Right atrium auricular region (tissue), 2 donors: Measurements from ENCODE around the gene OR10H2. TPM values are rescaled to one million over a fixed set of nuclear protein-coding genes. Genes with fewer than 3 reads are reported as not detected.

Experiments used
- DNase-seq: peaks from one replicate; pipeline ENCODE4 v3.0.0-alpha.2; 2019; ENCODE audit warnings: low spot score
- H3K27ac ChIP-seq, 2 donors: fragments of 200-600 bp; sonication (generic); 1 replicate in 1 of 2; 2 replicates in 1 of 2; pipeline ENCODE4 v1.5.1; 2016 to 2019
- H3K27me3 ChIP-seq, 2 donors: fragments of 200-600 bp; sonication (generic); one replicate each; pipeline versions ENCODE4 v1.5.1 to v1.6.0; 2017 to 2019
- H3K36me3 ChIP-seq: fragments of 200-600 bp; sonication (generic); one replicate; pipeline ENCODE4 v1.5.1; 2016
- H3K4me1 ChIP-seq, 2 donors: fragments of 200-600 bp; sonication (generic); one replicate each; pipeline versions ENCODE4 v1.5.1 to v1.6.0; 2017 to 2019
- H3K4me3 ChIP-seq, 2 donors: fragments of 200-600 bp; sonication (generic); 1 replicate in 1 of 2; 2 replicates in 1 of 2; pipeline ENCODE4 v1.5.1; 2017 to 2019; ENCODE audit warnings: mild to moderate bottlenecking in 1 of 2, moderate library complexity in 1 of 2
- H3K9me3 ChIP-seq, 2 donors: fragments of 200-600 bp; sonication (generic); one replicate each; pipeline ENCODE4 v1.5.1; 2019
- CTCF ChIP-seq, 2 donors: fragments of 200-600 bp; sonication (generic); IDR thresholded peaks; one replicate each; pipeline ENCODE4 v1.5.1; 2019; ENCODE audit warnings: antibody characterized with exemption in 2 of 2
- total RNA-seq, 2 donors: library from RNA; depleted of rRNA; stranded (reverse); fragments of >200 nt; gene quantifications; one replicate each; pipeline ENCODE4 v1.1.0, GENCODE V29; 2016

Gene OR10H2
- total RNA-seq, 2 donors from 2014 or later = not detected

DNA sequence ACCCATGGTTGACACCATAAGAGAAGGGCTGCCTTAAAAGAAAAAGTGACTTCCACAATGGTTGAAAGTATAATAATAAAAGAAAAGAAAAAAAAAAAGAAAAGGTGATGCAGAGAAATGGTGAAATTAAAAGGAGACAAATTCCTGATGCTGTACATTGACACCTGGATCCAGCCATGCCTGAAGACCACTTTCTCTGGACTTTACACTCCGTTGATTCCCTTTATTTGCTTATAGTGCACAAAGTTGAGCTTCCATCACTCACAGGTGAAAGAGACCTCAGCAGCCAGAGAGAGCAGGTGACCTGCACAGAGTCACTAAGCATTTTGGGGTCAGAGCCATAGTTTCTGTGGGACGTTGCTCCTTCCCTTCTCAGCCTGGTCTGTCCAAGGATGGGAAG is 47.4 kb downstream of the OR10H2 start:
- Histone ChIP-seq H3K27ac (no peak overlapping the region), H3K4me1 (peaks cover 0 to 9% of the 10 kb centered on the region in 2 donors), H3K9me3 (no peaks in the 10 kb centered on the region), H3K27me3 (no peaks in the 10 kb centered on the region), H3K36me3 (no peaks in the 10 kb centered on the region), H3K4me3 (no peak overlapping the region)
- DNase-seq = no peak
- TF ChIP-seq CTCF (IDR thresholded peaks at IDR 0.05) = no peak

DNA sequence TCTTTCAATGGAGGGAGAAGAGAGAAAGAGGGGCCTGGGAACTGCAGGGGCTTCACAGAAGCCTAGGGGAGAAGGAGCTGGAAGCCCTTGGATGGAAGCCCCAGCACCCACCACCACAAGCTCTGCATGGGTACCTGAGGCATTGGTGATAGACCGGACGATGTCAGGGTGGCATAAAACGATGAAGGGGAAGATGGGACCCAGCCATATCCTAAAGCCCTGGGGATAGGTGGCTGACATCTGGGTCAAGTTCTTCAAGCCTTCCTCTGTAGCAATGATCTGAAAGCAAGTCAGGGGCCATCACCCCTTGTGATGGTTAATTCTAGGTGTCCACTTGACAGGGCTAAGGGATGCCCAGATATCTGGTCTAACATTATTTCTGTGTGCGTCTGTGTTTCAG is 48.4 kb downstream of the OR10H2 start:
- no peak overlapping the region for H3K27ac ChIP-seq
- H3K27me3 ChIP-seq = no peaks in the 10 kb centered on the region
- H3K9me3 ChIP-seq = no peaks in the 10 kb centered on the region
- H3K36me3 ChIP-seq = no peaks in the 10 kb centered on the region
- H3K4me1 ChIP-seq = peaks cover 0 to 16% of the 10 kb centered on the region in 2 donors
- H3K4me3 ChIP-seq = no peak overlapping the region
- no peak for TF ChIP-seq CTCF (IDR thresholded peaks at IDR 0.05)
- no peak for DNase-seq

DNA sequence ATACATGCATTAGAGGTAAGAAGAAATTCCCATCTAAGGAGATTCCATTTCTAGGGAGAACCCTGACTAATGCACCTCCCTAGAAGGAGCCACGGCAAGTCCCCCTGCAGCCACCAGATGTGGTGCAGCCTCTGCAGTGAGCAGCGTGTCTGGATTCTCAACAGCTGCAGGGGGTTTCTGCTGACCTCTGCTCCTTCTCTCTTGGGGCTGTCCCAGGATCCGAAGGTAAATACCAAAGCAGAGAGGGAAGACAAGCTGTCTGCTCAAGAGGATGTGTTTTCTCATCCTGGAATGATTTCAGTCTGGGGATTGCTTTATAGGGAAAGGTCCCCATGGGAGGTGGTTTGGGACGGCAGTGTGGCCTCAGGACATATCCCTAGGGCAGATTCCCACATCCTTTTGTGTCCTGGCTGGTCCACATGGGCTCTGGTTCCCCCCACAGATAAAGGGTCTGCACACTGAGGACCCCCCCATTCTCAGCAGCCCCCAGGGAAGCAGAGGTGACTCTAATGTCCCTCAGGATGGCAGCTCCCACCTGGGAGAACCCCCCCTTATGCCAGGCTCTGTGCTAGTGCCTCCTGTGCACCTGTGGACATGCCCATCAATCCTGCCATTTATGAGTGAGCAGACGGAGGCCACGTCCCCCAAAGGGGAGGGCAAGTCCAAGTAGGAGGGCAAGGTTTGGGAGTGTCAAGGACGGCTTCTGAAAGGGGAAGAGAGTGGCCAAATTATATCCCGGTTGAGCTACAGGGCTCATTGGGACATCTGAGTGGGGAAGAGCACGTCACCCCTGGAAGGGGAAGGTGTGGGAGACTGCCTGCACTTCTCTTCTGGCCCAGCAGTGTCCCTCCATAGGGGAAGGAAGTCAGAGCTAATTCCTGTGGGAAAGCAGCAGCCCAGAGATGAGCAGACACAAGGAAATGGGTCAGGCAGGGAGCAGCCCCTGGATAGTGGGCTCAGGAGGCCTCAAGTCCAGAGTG is 49.5 kb downstream of the OR10H2 start:
- H3K27me3 ChIP-seq = no peaks in the 10 kb centered on the region
- H3K4me1 ChIP-seq = peaks cover 0 to 16% of the 10 kb centered on the region in 2 donors
- no peak overlapping the region for H3K4me3 ChIP-seq
- H3K9me3 ChIP-seq = no peaks in the 10 kb centered on the region
- no peak for DNase-seq
- no peaks in the 10 kb centered on the region for H3K36me3 ChIP-seq
- no peak for TF ChIP-seq CTCF (IDR thresholded peaks at IDR 0.05)
- H3K27ac ChIP-seq = no peak overlapping the region

Other genes with a start within 250 kb of the OR10H2 start
- gene PGLYRP2, start 248.5 kb upstream of the OR10H2 start, total RNA-seq = not detected
- gene CYP4F22, start 219.5 kb upstream of the OR10H2 start, total RNA-seq = not detected
- gene CYP4F8, start 112.8 kb upstream of the OR10H2 start, total RNA-seq = not detected
- under 1 TPM in 1 of 2 donors, not detected in 1; 0.15 TPM for gene CYP4F3, start 87.1 kb upstream of the OR10H2 start, total RNA-seq
- gene CYP4F12, start 54.9 kb upstream of the OR10H2 start, total RNA-seq = 1 to 10 TPM; 3.1 to 4.3 TPM
- gene OR10H3, start 10.0 kb downstream of the OR10H2 start, total RNA-seq = not detected
- not detected for gene OR10H5, start 59.6 kb downstream of the OR10H2 start, total RNA-seq
- not detected for gene OR10H1, start 87.6 kb downstream of the OR10H2 start, total RNA-seq
- not detected for gene CYP4F2, start 170.1 kb downstream of the OR10H2 start, total RNA-seq
- gene CYP4F11, start 206.5 kb downstream of the OR10H2 start, total RNA-seq = under 1 TPM in 1 of 2 donors, not detected in 1; 0.39 TPM
- not detected for gene OR10H4, start 221.0 kb downstream of the OR10H2 start, total RNA-seq